Sigmoid colon (tissue), 4 donors: ENCODE results near the gene TNPO1.

ENCODE experiments used
- EP300 ChIP-seq, 4 donors: sonication (generic); formaldehyde crosslinking; IDR thresholded peaks; one replicate each; pipeline ENCODE4 v1.6.1; 2017; ENCODE audit warnings: antibody characterized with exemption in 4 of 4
- POLR2A ChIP-seq, 2 donors: fragments of 450-650 bp; IDR thresholded peaks; one replicate each; pipeline ENCODE4 v1.6.1; 2016; ENCODE audit warnings: antibody characterized with exemption in 2 of 2, mild to moderate bottlenecking in 2 of 2, moderate library complexity in 2 of 2
- POLR2AphosphoS5 ChIP-seq, 4 donors: sonication (generic); formaldehyde crosslinking; IDR thresholded peaks; one replicate each; pipeline ENCODE4 v1.6.1; 2017; ENCODE audit warnings: antibody characterized with exemption in 4 of 4
- TF ChIP-seq, protein P1 (sequence below), 4 experiments: fragments of 450-650 bp in 3 of 4; fragments of 200-600 bp in 1 of 4; IDR thresholded peaks; one replicate each; pipeline ENCODE4 v1.5.1; 2016 to 2019; ENCODE audit warnings: antibody characterized with exemption in 4 of 4, mild to moderate bottlenecking in 3 of 4, moderate library complexity in 2 of 4

DNA sequence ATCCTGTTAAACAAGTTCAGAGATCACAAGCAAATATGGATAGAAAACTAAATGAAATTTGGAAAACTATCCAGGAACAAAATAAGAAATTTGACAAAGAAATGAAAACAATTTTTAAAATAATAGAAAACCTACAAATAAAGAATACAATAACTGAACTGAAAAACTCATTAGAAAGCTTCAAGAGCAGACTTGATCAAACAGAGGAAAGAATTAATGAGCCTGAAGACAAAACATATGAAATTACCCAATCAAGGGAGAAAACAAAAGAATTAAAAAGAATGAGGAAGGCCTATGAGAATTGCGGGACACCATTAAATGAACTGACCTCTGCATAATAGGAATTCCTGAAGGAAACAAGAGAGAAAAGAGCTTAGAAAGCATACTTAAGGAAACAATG, 39.8 kb upstream of the TNPO1 start:
- TF ChIP-seq, protein P1, sequence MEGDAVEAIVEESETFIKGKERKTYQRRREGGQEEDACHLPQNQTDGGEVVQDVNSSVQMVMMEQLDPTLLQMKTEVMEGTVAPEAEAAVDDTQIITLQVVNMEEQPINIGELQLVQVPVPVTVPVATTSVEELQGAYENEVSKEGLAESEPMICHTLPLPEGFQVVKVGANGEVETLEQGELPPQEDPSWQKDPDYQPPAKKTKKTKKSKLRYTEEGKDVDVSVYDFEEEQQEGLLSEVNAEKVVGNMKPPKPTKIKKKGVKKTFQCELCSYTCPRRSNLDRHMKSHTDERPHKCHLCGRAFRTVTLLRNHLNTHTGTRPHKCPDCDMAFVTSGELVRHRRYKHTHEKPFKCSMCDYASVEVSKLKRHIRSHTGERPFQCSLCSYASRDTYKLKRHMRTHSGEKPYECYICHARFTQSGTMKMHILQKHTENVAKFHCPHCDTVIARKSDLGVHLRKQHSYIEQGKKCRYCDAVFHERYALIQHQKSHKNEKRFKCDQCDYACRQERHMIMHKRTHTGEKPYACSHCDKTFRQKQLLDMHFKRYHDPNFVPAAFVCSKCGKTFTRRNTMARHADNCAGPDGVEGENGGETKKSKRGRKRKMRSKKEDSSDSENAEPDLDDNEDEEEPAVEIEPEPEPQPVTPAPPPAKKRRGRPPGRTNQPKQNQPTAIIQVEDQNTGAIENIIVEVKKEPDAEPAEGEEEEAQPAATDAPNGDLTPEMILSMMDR (IDR thresholded peaks at IDR 0.05) = no peak
- TF ChIP-seq POLR2A (IDR thresholded peaks at IDR 0.05) (no peak), POLR2AphosphoS5 (IDR thresholded peaks at IDR 0.05) (no peak), EP300 (IDR thresholded peaks at IDR 0.05) (no peak)
